Thyroid gland (tissue), 4 donors: ENCODE results near the gene CBFA2T2. TPM values are rescaled to one million over a fixed set of nuclear protein-coding genes. Genes with fewer than 3 reads are reported as not detected.

ENCODE experiments used
- DNase-seq, 2 donors: peaks; one replicate each; pipeline ENCODE4 v3.0.0-alpha.2; 2019
- H3K27ac ChIP-seq, 3 donors: fragments of 200-600 bp; sonication (generic); 1 replicate in 2 of 3; 2 replicates in 1 of 3; pipeline ENCODE4 v1.5.1; 2016 to 2019; ENCODE audit warnings: mild to moderate bottlenecking in 1 of 3, moderate library complexity in 1 of 3
- H3K27me3 ChIP-seq: fragments of 200-600 bp; sonication (generic); one replicate; pipeline ENCODE4 v1.5.1; 2019
- H3K36me3 ChIP-seq, 2 donors: fragments of 200-600 bp; sonication (generic); one replicate each; pipeline ENCODE4 v1.5.1; 2016 to 2019
- H3K4me1 ChIP-seq, 2 donors: fragments of 200-600 bp; sonication (generic); one replicate each; pipeline ENCODE4 v1.5.1; 2017 to 2019
- H3K4me3 ChIP-seq, 3 donors: fragments of 200-600 bp; sonication (generic); replicated peaks in 1 of 3; 1 replicate in 2 of 3; 2 replicates in 1 of 3; pipeline ENCODE4 v1.5.1; 2016; ENCODE audit warnings: mild to moderate bottlenecking in 1 of 3
- H3K9me3 ChIP-seq: fragments of 200-600 bp; sonication (generic); one replicate; pipeline ENCODE4 v1.5.1; 2017
- POLR2A ChIP-seq, 2 donors: fragments of 450-650 bp; IDR thresholded peaks; one replicate each; pipeline ENCODE4 v1.6.1; 2017; ENCODE audit warnings: antibody characterized with exemption in 2 of 2, mild to moderate bottlenecking in 2 of 2, moderate library complexity in 1 of 2
- WGBS, 2 donors: methylation state at CpG; one replicate each; pipeline ENCODE4 v1.1.5; 2017; 5-methylcytosine and 5-hydroxymethylcytosine counted together
- intact Hi-C: fragments of 100-400 bp; cut with DNase I; formaldehyde crosslinking; loops from one replicate; pipeline ENCODE4 v1.15.1; 2023
- total RNA-seq, 4 donors: library from RNA; depleted of rRNA; stranded (reverse); fragments of >200 nt; gene quantifications; one replicate each; pipeline ENCODE4 v1.2.3, GENCODE V29; 2016
- TF ChIP-seq, protein P1 (sequence below), 6 experiments: fragments of 200-600 bp in 3 of 6; fragments of 450-650 bp in 3 of 6; sonication (generic) in 3 of 6; IDR thresholded peaks; one replicate each; pipeline ENCODE4 v1.5.1; 2016 to 2019; ENCODE audit warnings: antibody characterized with exemption in 6 of 6, mild to moderate bottlenecking in 2 of 6, inconsistent platforms in 1 of 6, moderate library complexity in 1 of 6

Gene CBFA2T2
- total RNA-seq, 4 donors from 2014 or later: 29.7 to 57.3 (median 35.8) TPM

DNA sequence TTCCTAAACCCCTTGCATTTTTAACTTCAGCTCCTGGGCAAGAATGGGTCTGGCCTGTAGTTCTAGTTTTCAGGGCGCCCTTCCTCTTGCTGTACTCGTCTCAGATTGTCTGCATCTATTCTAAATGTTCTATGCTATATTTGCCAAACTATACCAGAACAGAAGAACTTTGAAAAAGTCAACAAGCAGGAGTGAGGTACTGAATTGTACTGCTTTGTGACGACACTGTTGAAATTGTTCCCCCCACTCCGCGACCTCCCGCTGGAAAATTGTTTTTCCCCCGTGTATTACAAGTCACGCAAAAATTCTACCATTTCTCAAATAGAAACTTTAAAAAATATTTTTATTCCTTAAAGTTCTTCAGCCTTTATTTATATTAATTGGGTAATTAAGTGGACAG lies 73.9 kb downstream of the CBFA2T2 start:
- Histone ChIP-seq H3K27ac (no peak overlapping the region), H3K4me1 (peaks cover 8 to 14% of the 10 kb centered on the region in 2 donors), H3K4me3 (no peak overlapping the region), H3K36me3 (no peaks in the 10 kb centered on the region), H3K9me3 (no peaks in the 10 kb centered on the region), H3K27me3 (no peaks in the 10 kb centered on the region)
- TF ChIP-seq, protein P1, sequence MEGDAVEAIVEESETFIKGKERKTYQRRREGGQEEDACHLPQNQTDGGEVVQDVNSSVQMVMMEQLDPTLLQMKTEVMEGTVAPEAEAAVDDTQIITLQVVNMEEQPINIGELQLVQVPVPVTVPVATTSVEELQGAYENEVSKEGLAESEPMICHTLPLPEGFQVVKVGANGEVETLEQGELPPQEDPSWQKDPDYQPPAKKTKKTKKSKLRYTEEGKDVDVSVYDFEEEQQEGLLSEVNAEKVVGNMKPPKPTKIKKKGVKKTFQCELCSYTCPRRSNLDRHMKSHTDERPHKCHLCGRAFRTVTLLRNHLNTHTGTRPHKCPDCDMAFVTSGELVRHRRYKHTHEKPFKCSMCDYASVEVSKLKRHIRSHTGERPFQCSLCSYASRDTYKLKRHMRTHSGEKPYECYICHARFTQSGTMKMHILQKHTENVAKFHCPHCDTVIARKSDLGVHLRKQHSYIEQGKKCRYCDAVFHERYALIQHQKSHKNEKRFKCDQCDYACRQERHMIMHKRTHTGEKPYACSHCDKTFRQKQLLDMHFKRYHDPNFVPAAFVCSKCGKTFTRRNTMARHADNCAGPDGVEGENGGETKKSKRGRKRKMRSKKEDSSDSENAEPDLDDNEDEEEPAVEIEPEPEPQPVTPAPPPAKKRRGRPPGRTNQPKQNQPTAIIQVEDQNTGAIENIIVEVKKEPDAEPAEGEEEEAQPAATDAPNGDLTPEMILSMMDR (IDR thresholded peaks at IDR 0.05): no peak
- TF ChIP-seq POLR2A (IDR thresholded peaks at IDR 0.05): no peak
- WGBS, 2 donors: 86 to 94% methylated on average over 8 of the region's 8 CpGs
- no peak for DNase-seq
- intact Hi-C loops: no loop called here

DNA sequence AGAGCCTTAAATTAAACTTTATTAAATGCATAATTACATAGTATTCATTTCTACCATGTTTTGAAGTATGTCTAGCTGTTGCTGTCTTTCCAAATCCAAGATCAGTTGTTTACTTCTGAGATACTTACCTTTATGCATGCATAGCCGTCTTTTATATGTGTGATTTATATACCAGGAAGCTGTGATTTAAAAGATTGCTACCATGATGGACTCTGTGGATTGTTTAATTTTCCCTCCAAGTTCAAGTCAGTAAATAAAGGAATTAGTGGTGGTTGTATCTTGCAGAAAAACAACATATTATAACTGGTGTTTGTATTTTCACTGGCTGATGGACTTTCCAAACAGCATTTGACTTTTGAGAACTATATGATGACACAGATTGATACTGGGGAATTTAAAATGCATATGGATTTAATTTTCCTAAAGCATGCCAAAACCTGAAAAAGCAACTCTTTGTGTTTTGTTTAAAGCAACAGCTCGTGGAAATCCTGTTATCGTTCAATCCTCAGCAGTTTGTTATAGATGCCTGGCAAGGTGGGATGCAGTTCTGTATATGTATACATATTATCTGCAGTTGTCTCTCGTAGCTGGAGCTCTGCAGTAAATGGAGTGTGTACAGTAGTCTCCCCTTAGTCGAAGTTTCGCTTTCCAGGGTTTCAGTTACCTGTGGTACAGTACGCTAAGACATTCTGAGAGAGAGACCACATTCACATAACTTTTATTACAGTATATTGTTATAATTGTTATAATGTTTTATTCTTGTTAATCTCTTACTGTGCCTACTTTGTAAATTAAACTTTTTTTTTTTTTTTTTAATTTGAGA lies 77.1 kb downstream of the CBFA2T2 start:
- TF ChIP-seq POLR2A (IDR thresholded peaks at IDR 0.05): no peak
- TF ChIP-seq, protein P1 (IDR thresholded peaks at IDR 0.05): no peak
- H3K4me3 ChIP-seq: no peak overlapping the region
- peaks cover 29 to 38% of the 10 kb centered on the region in 2 donors for H3K4me1 ChIP-seq
- 85 to 91% methylated on average over 7 of the region's 7 CpGs for WGBS, 2 donors
- no peaks in the 10 kb centered on the region for H3K9me3 ChIP-seq
- no peaks in the 10 kb centered on the region for H3K27me3 ChIP-seq
- H3K27ac ChIP-seq: no peak overlapping the region
- DNase-seq: no peak
- H3K36me3 ChIP-seq: no peaks in the 10 kb centered on the region
- intact Hi-C loops: no loop called here

DNA sequence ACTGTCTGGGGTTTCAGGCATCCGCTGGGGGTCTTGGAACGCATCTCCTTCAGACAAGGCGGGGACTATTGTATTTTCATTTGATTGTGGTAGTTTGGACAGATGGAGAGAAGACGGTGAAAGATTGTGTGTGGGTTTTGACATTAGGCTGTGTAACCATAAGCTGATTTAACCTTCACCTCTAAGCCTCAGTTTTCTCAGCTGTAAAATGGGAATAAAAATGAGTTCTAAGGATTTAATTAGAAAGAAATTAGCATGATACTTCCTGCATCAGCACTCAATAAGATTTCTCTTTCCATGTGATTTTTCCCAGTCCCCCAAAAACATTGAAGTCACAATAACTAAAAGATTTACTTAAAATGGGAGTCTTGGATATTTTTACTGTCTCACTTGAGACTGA lies 78.1 kb downstream of the CBFA2T2 start:
- Histone ChIP-seq H3K9me3 (no peaks in the 10 kb centered on the region), H3K27ac (no peak overlapping the region), H3K4me1 (peaks cover 25 to 31% of the 10 kb centered on the region in 2 donors), H3K27me3 (no peaks in the 10 kb centered on the region), H3K36me3 (no peaks in the 10 kb centered on the region), H3K4me3 (no peak overlapping the region)
- DNase-seq: no peak
- WGBS, 2 donors: 98 to 100% methylated on average over 4 of the region's 4 CpGs
- intact Hi-C loops: no loop called here
- no peak for TF ChIP-seq POLR2A (IDR thresholded peaks at IDR 0.05)
- TF ChIP-seq, protein P1 (IDR thresholded peaks at IDR 0.05): no peak

DNA sequence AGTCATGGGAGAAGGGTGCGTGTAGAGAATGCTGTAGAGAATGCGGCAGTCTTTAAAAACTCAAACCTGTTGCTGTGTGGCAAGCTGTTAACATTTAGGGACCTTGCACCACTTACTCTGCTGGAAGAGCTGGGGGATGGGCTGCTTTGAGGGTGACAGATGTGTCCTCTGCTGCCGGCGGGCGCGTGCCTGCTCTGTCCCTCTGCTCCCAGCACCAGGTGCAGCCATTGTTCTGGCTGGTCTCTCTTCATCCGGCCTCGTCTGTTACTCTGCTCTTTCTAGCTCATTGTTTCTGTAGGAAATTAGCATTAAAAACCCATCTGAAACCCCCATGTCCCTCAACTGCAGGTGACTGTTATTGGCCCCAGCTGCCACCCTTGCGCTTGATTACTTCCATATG lies 78.5 kb downstream of the CBFA2T2 start:
- Histone ChIP-seq H3K27ac (peak overlapping the region in 1 of 3 donors; percentile 53), H3K9me3 (no peaks in the 10 kb centered on the region), H3K27me3 (no peaks in the 10 kb centered on the region), H3K36me3 (no peaks in the 10 kb centered on the region), H3K4me1 (peaks cover 25 to 31% of the 10 kb centered on the region in 2 donors), H3K4me3 (no peak overlapping the region)
- TF ChIP-seq, protein P1 (IDR thresholded peaks at IDR 0.05): no peak
- TF ChIP-seq POLR2A (IDR thresholded peaks at IDR 0.05): no peak
- no peak for DNase-seq
- 74 to 80% methylated on average over 9 of the region's 9 CpGs for WGBS, 2 donors
- intact Hi-C loops: no loop called here
